Activated CD8-positive, alpha-beta memory T cell treated with anti-CD3 and anti-CD28 coated beads, Interleukin-2, amount 10 ng/mL, durations not matched to agents 7 days and 5 days (primary cell): ENCODE results near the gene SCCPDH. TPM values are rescaled to one million over a fixed set of nuclear protein-coding genes. Genes with fewer than 3 reads are reported as not detected.
"Not testable (repeated sequence)": the region's sequence is repeated elsewhere in the genome, so short reads cannot be mapped to it uniquely, and the experiment has no call there.

ENCODE experiments used
- ATAC-seq: fragments of 150-1000 bp; cut with Tn5 transposase; one replicate; pipeline ENCODE4 v1.10.0; 2021; ENCODE audit warnings: moderate library complexity
- CTCF ChIA-PET: fragments of 350-600 bp; sonication (Branson Sonifier 250); formaldehyde crosslinking; loops from one replicate; lab custom pipeline; 2021; ENCODE audit warnings: antibody characterized with exemption; lab: Charles Lee
- DNase-seq: peaks from one replicate; pipeline ENCODE4 v3.0.0-alpha.2; 2020
- H3K27ac Mint-ChIP-seq: one replicate; pipeline ENCODE4 v1.8.0; 2021; ENCODE audit warnings: mild to moderate bottlenecking, mixed read lengths
- H3K27me3 Mint-ChIP-seq: one replicate; pipeline ENCODE4 v1.8.0; 2021; ENCODE audit warnings: mixed read lengths
- H3K36me3 Mint-ChIP-seq: one replicate; pipeline ENCODE4 v1.8.0; 2021; ENCODE audit warnings: mild to moderate bottlenecking, mixed read lengths
- H3K4me1 Mint-ChIP-seq: one replicate; pipeline ENCODE4 v1.8.0; 2021; ENCODE audit warnings: mixed read lengths
- H3K4me3 Mint-ChIP-seq: one replicate; pipeline ENCODE4 v1.8.0; 2021; ENCODE audit warnings: mild to moderate bottlenecking, moderate library complexity, mixed read lengths
- H3K9me3 Mint-ChIP-seq: one replicate; pipeline ENCODE4 v1.8.0; 2022; ENCODE audit warnings: low read depth, mixed read lengths
- total RNA-seq, 2 experiments: library from RNA; stranded (reverse); gene quantifications; one replicate each; pipeline ENCODE4 v1.2.3, GENCODE V29; 2021

SCCPDH gene
- total RNA-seq, 2 experiments from 2014 or later = 15.2 to 24.8 TPM

GRCh38 chr1:246813325-246813724 lies 89.1 kb downstream of the SCCPDH start:
- ATAC-seq, DNase-seq, CTCF ChIA-PET, H3K36me3 Mint-ChIP-seq, H3K4me1 Mint-ChIP-seq, H3K27ac Mint-ChIP-seq, H3K4me3 Mint-ChIP-seq, H3K9me3 Mint-ChIP-seq, H3K27me3 Mint-ChIP-seq: not testable (repeated sequence)

GRCh38 chr1:246814890-246815289 lies 90.7 kb downstream of the SCCPDH start:
- H3K4me1 Mint-ChIP-seq = peaks cover 2% of the 10 kb centered on the region
- no peak overlapping the region for H3K4me3 Mint-ChIP-seq
- ATAC-seq (no peak), DNase-seq (no peak)
- peaks cover 2% of the 10 kb centered on the region for H3K36me3 Mint-ChIP-seq
- no peak overlapping the region for H3K27ac Mint-ChIP-seq
- H3K27me3 Mint-ChIP-seq = peaks cover 6% of the 10 kb centered on the region
- CTCF ChIA-PET = no interaction called here
- peaks cover 7% of the 10 kb centered on the region for H3K9me3 Mint-ChIP-seq

DNA sequence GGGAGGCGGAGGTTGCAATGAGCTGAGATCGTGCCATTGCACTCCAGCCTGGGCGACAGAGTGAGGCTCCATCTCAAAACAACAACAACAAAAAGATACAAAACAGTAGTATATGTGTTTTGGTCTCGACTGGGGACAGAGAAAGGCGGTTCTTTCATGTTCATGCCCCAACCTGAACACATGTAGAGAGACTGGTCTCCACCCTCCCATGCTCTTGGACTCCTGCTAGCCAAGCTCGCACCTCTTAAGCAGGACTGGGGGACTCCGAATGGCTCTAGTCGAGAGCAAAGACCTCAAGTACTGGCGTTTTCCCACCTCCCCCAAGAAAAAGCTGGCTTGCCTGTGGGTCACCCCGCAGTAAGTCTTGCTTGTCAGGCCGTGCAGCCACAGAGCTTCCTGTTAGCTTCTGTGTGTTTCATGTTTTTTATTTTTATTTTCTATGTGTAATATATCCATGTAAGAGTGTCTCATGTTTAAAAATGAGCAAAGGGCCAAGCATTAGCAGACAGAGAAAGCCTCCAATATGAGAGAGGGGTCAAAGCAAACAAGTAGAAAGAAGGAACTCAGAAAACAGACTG lies 91.6 kb downstream of the SCCPDH start:
- Mint-ChIP-seq H3K36me3 (peaks cover 2% of the 10 kb centered on the region), H3K27ac (no peak overlapping the region), H3K9me3 (peaks cover 7% of the 10 kb centered on the region), H3K4me3 (no peak overlapping the region), H3K4me1 (peaks cover 4% of the 10 kb centered on the region), H3K27me3 (peaks cover 9% of the 10 kb centered on the region)
- CTCF ChIA-PET = no interaction called here
- DNase-seq (no peak), ATAC-seq (no peak)

Other genes with a start within 250 kb of the SCCPDH start
- gene SMYD3, start 217.1 kb upstream of the SCCPDH start, total RNA-seq = 10 to 100 TPM; 18.1 to 26.8 TPM
- gene TFB2M, start 158.1 kb upstream of the SCCPDH start, total RNA-seq = 10 to 100 TPM in 1 of 2 experiments, 1 to 10 TPM in 1; 7.2 to 13.9 TPM
- 10 to 100 TPM; 27.3 to 30.2 TPM for gene CNST, start 158.0 kb upstream of the SCCPDH start, total RNA-seq
- 10 to 100 TPM; 30.4 to 37.1 TPM for gene AHCTF1, start 207.5 kb downstream of the SCCPDH start, total RNA-seq